HPDE6-E6E7 (cell line): ENCODE data around the gene TMEM101.
"Not testable (repeated sequence)": the region's sequence is repeated elsewhere in the genome, so short reads cannot be mapped to it uniquely, and the experiment has no call there.

Source experiments
- DNase-seq: peaks from one replicate; pipeline ENCODE4 v3.0.0; 2011; ENCODE audit warnings: missing footprints; ENCODE audit errors: extremely low spot score

Gene TMEM101

DNA sequence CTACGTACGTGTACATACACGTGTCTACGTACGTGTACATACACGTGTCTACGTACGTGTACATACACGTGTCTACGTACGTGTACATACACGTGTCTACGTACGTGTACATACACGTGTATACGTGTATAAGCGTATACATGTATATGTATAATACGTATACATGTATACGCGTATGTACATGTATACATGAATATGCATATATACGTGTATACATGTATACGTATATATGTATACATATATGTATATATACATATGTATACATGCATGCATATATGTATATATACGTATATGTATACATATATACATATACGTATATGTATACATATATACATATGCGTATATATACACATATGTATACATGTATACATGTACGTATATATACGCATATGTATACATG, 38.9 kb downstream of the TMEM101 start:
- no peak for DNase-seq

DNA sequence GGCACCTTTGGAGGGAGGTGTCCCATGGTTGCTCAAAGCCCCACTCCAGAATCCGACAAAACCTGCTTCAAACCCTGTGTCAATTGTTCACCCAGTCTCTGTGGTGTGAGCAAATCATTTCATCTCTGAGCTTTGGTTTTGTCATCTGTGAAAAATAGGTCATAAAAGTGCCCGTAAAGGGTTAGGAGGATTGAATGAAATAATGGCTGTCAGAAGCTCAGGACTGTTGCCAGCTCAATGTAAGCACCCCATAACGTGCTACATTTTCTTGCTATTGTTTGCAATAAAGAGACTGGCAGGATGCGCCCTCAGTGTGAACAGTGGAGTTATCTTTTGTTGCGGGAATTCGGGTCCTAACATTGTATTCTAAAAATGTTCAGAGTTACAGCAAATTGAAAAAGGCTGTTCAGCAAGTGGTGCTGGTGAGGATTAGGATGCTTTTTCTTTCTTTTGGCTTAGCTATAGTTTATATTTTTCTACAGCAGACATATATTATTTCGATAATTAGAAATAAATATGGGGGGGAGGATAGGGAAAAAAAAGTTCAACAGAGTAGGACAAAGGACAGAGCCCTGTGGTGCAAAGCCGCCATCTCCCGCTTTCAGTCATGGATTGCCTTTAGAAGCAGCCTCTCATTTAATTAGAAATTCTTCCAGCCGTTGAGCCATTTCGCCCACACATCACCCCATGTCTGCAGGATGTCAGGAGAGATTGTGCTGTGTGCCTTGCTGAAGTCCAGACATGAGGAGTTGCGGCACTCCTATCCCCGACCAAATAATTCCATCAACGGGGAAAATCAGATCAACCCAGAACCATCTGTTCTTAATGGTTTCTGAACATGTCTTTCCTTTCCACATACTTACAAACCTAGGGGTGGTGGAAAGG, 40.1 kb downstream of the TMEM101 start:
- no peak for DNase-seq

DNA sequence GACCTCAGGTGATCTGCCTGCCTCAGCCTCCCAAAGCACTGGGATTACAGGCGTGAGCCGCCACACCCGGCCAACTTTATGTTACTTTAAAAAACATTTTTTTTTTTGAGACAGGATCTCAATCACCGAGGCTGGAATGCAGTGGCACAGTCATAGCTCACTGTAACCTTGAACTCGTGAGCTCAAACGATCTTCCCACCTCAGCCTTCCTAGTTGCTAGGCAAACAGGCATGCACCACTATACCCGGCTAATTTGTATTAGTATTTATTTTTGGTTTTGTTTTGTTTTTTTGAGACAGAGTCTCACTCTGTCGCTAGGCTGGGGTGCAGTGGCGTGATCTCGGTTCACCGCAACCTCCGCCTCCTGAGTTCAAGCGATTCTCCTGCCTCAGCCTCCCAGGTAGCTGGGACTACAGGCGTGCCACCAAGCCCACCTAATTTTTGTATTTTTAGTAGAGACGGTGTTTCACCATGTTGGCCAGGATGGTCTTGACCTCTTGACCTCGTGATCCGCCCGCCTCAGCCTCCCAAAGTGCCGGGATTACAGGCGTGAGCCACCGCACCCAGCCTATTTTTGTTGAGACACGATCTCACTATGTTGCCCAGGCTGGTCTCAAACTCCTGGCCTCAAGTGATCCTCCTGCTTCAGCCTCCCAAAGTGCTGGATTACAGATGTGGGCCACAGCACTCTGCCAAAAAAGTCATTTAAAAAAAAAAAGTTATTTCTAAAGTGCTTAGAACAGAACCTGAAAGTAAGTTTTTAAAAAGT, 42.1 kb downstream of the TMEM101 start:
- not testable (repeated sequence) for DNase-seq

DNA sequence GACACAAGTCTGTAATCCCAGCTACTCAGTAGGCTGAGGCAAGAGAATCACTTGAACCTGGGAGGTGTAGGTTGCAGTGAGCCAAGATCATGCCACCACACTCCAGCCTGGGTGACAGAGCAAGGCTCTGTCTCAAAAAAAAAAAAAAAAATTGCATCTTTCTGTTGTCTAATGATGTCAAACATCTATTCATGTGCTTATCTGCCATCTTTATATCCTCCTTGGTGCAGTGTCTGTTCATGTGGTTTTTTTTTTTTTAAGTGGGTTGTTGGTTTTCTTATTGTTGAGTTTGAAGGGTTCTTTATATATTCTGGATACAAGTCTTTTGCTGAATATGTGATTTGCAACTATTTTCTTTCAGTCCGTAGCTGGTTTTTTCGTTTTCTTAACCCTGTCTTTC, 43.3 kb downstream of the TMEM101 start:
- DNase-seq: not testable (repeated sequence)

DNA sequence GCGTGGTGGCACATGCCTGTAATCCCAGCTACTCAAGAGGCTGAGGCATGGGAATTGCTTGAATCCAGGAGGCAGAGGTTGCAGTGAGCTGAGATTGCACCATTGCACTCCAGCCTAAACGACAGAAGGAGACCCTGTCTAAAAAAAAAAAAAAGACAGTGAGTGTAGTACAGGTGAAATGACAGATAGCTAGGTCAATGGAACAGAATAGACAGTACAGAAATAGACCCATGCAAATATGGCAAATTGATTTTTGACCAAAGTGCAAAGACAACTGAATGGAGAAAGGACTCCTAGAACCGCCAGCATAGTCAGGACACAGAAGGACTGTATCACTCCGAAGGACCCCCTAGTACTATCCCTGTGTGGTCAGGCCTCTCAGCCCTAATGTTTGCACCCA, 44.4 kb downstream of the TMEM101 start:
- DNase-seq: no peak

DNA sequence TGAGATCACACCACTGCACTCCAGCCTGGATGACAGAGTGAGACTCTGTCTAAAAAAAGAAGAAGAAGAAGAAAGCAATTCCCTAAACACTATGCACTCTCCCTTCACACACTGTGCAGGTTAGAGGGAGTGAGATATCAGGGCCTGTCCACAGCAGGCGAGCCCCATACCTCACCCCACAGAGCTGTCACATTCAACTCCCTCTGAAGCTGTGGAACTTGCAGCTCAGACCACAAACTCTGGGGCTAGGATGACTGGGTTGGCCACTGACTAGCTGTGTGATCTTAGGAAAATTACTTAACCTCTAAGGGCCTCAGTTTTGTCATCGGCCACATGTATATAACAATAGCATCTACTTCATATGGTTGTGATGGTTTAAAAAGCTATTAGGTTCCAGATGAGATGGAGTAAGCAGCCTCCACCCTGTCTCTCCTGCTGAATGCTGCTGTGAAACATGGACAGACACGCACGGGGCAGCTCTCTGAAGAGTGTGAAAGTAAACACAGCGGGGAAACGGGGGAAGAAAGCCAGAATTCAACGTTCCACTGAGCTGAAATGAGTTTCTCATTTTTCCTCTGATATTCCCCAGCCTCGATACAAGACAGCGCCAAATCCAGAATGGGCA, 47.4 kb downstream of the TMEM101 start:
- no peak for DNase-seq

DNA sequence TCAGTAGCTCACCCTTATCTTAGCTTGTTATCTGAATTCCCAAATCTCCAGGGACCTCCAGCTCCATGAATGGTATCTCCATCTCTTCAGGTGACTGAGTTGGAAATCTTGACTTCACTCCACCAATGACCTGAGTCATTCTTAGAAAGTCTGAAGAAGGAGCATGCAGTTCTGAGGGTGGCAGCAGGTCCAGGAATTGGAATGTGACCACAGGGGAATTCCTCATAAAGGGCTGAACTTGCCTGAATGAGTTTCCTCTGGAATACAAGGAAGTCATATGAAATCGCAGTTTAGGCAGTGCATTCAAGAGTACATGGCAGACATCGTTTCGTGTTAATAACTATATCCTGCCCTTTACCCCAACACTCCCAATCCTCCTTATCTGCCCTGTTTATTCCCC, 48.5 kb downstream of the TMEM101 start:
- DNase-seq: no peak

DNA sequence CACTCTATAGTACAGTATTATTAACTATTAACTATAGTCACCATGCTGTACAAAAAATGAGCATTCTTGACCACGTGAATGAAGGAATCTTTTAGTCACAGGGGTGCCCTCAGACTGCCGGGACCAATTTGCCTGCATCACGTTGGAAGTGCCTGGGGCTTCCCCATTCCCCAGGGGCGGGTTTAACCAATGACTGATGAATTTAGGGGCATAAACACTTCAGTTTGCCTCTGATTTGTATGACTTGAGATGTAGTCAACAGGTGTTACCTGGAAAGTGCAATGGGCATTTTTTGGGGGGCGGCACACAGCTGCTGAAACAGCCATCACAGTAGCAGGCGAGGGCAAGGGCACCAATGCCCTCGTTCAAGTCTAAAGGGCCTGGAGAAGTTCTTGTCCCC, 52.3 kb downstream of the TMEM101 start:
- DNase-seq: no peak

DNA sequence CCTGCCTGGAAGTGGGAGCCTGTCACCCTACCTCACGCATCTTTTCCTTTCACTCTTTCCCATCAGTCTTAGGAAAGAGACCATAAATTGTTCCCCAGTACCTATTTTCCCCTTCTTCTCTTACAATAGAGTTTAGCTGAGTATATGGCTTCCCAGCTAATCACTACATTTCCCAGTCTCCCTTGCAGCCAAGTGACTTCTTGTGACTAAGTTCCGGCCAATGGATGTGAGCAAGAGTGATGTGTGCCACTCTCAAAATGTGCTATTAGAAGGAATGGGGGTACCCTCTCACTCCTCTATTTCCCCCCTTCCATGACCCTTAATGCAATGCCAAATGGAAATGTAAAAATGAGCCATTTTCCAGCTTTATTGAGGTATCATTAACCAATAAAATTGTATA, 52.8 kb downstream of the TMEM101 start:
- no peak for DNase-seq

DNA sequence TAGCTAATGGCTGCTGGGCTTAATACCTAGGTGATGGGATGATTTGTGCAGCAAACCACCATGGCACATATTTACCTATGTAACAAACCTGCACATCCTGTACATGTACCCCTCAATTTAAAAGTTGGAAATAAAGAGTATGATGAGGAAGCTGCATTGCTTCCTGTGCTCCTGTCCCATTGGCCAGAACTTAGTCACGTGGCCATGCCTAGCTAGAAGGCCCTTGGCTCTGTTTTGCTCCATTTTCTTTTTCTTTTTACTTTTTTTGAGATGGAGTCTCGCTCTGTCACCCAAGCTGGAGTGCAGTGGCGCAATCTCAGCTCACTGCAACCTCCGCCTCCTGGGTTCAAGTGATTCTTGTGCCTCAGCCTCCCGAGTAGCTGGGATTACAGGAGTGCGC, 53.5 kb downstream of the TMEM101 start:
- DNase-seq: not testable (repeated sequence)
